Esophagus (tissue), 2 donors: ENCODE data around the gene HECTD4. TPM values are rescaled to one million over a fixed set of nuclear protein-coding genes. Genes with fewer than 3 reads are reported as not detected.

Experiments
- H3K27ac ChIP-seq, 2 donors: one replicate each; pipeline ENCODE4 v1.5.1; 2013; ENCODE audit warnings: low read depth in 2 of 2, mild to moderate bottlenecking in 2 of 2, inconsistent platforms in 1 of 2, low read length in 1 of 2, moderate library complexity in 1 of 2
- H3K27me3 ChIP-seq, 2 donors: one replicate each; pipeline ENCODE4 v1.6.1; 2013; ENCODE audit warnings: low read length in 2 of 2, control low read depth in 1 of 2, mild to moderate bottlenecking in 1 of 2; ENCODE audit not compliant: insufficient read depth in 2 of 2, control insufficient read depth in 1 of 2
- H3K36me3 ChIP-seq, 2 donors: one replicate each; pipeline ENCODE4 v1.6.1; 2013; ENCODE audit warnings: low read length in 1 of 2; ENCODE audit not compliant: control insufficient read depth in 2 of 2, insufficient read depth in 2 of 2
- H3K4me1 ChIP-seq, 2 donors: one replicate each; pipeline ENCODE4 v1.6.1; 2013; ENCODE audit warnings: low read length in 1 of 2; ENCODE audit not compliant: control insufficient read depth in 2 of 2, insufficient read depth in 2 of 2
- H3K4me3 ChIP-seq, 2 donors: one replicate each; pipeline ENCODE4 v1.5.1; 2013; ENCODE audit warnings: low read length in 2 of 2, mild to moderate bottlenecking in 2 of 2, low read depth in 1 of 2, moderate library complexity in 1 of 2
- H3K9me3 ChIP-seq, 2 donors: one replicate each; pipeline ENCODE4 v1.6.1; 2013; ENCODE audit warnings: mild to moderate bottlenecking in 2 of 2, low read depth in 1 of 2, low read length in 1 of 2, moderate library complexity in 1 of 2; ENCODE audit not compliant: control insufficient read depth in 2 of 2, insufficient read depth in 1 of 2
- WGBS, 2 donors: extraction: QIAGEN DNeasy Blood & Tissue Kit; methylation state at CpG; one replicate each; pipeline ENCODE4 v1.1.7; 2013; 5-methylcytosine and 5-hydroxymethylcytosine counted together
- polyA plus RNA-seq, 2 donors: library from polyadenylated mRNA; stranded (reverse); fragments of 200-250 nt; gene quantifications; one replicate each; pipeline ENCODE4 v1.2.3, GENCODE V29; 2013
- donor health status: healthy with polysubstance abuse.
- donor health status: Bipolar disorder and iron deficiency.

HECTD4 gene
- polyA plus RNA-seq, 2 donors, result 10.7 to 29.0 TPM

GRCh38 chr12:112309797-112310196 lies 72.4 kb downstream of the HECTD4 start:
- WGBS, 2 donors, result 55 to 64% methylated on average over 2 of the region's 2 CpGs
- peaks cover 0 to 11% of the 10 kb centered on the region in 2 donors for H3K36me3 ChIP-seq
- no peaks in the 10 kb centered on the region for H3K27me3 ChIP-seq
- H3K4me1 ChIP-seq, result no peaks in the 10 kb centered on the region
- no peak overlapping the region for H3K27ac ChIP-seq
- no peak overlapping the region for H3K4me3 ChIP-seq
- H3K9me3 ChIP-seq, result no peaks in the 10 kb centered on the region

GRCh38 chr12:112308652-112309051 lies 73.6 kb downstream of the HECTD4 start:
- Histone ChIP-seq H3K4me1 (no peaks in the 10 kb centered on the region), H3K27ac (no peak overlapping the region), H3K4me3 (no peak overlapping the region), H3K36me3 (peaks cover 0 to 13% of the 10 kb centered on the region in 2 donors), H3K27me3 (no peaks in the 10 kb centered on the region), H3K9me3 (no peaks in the 10 kb centered on the region)
- 50 to 71% methylated on average over 6 of the region's 6 CpGs for WGBS, 2 donors

GRCh38 chr12:112308161-112308560 lies 74.1 kb downstream of the HECTD4 start:
- Histone ChIP-seq H3K9me3 (no peaks in the 10 kb centered on the region), H3K27ac (no peak overlapping the region), H3K27me3 (no peaks in the 10 kb centered on the region), H3K4me1 (no peaks in the 10 kb centered on the region), H3K4me3 (no peak overlapping the region), H3K36me3 (peaks cover 0 to 13% of the 10 kb centered on the region in 2 donors)
- WGBS, 2 donors, result 83 to 92% methylated on average over 1 of the region's 1 CpG

GRCh38 chr12:112307317-112308011 lies 74.8 kb downstream of the HECTD4 start:
- WGBS, 2 donors, result 50 to 57% methylated on average over 2 of the region's 2 CpGs
- no peak overlapping the region for H3K4me3 ChIP-seq
- H3K36me3 ChIP-seq, result peaks cover 0 to 13% of the 10 kb centered on the region in 2 donors
- H3K9me3 ChIP-seq, result no peaks in the 10 kb centered on the region
- no peaks in the 10 kb centered on the region for H3K4me1 ChIP-seq
- no peak overlapping the region for H3K27ac ChIP-seq
- no peaks in the 10 kb centered on the region for H3K27me3 ChIP-seq

GRCh38 chr12:112305951-112306350 lies 76.3 kb downstream of the HECTD4 start:
- no peaks in the 10 kb centered on the region for H3K4me1 ChIP-seq
- H3K27me3 ChIP-seq, result no peaks in the 10 kb centered on the region
- no peaks in the 10 kb centered on the region for H3K9me3 ChIP-seq
- H3K36me3 ChIP-seq, result peaks cover 0 to 14% of the 10 kb centered on the region in 2 donors
- H3K4me3 ChIP-seq, result no peak overlapping the region
- WGBS, 2 donors, result 79 to 88% methylated on average over 3 of the region's 3 CpGs
- no peak overlapping the region for H3K27ac ChIP-seq

GRCh38 chr12:112304436-112304835 lies 77.8 kb downstream of the HECTD4 start:
- H3K27me3 ChIP-seq, result no peaks in the 10 kb centered on the region
- WGBS, 2 donors, result 82 to 84% methylated on average over 4 of the region's 4 CpGs
- no peaks in the 10 kb centered on the region for H3K9me3 ChIP-seq
- no peak overlapping the region for H3K4me3 ChIP-seq
- H3K36me3 ChIP-seq, result peaks cover 0 to 14% of the 10 kb centered on the region in 2 donors
- H3K4me1 ChIP-seq, result no peaks in the 10 kb centered on the region
- H3K27ac ChIP-seq, result no peak overlapping the region

GRCh38 chr12:112303799-112304198 lies 78.4 kb downstream of the HECTD4 start:
- Histone ChIP-seq H3K27ac (no peak overlapping the region), H3K4me1 (no peaks in the 10 kb centered on the region), H3K9me3 (no peaks in the 10 kb centered on the region), H3K4me3 (no peak overlapping the region), H3K36me3 (peaks cover 0 to 14% of the 10 kb centered on the region in 2 donors), H3K27me3 (no peaks in the 10 kb centered on the region)
- 88 to 94% methylated on average over 2 of the region's 2 CpGs for WGBS, 2 donors

GRCh38 chr12:112303004-112303403 lies 79.2 kb downstream of the HECTD4 start:
- H3K4me3 ChIP-seq, result no peak overlapping the region
- no peaks in the 10 kb centered on the region for H3K4me1 ChIP-seq
- WGBS, 2 donors, result 28 to 32% methylated on average over 3 of the region's 3 CpGs
- H3K27ac ChIP-seq, result no peak overlapping the region
- H3K27me3 ChIP-seq, result no peaks in the 10 kb centered on the region
- peaks cover 2 to 14% of the 10 kb centered on the region in 2 donors for H3K36me3 ChIP-seq
- H3K9me3 ChIP-seq, result no peaks in the 10 kb centered on the region

- H3K9me3 ChIP-seq, result no peaks in the 10 kb centered on the region
- H3K36me3 ChIP-seq, result peaks cover 13 to 21% of the 10 kb centered on the region in 2 donors
- H3K27ac ChIP-seq, result no peak overlapping the region
- H3K4me1 ChIP-seq, result no peaks in the 10 kb centered on the region
- no peaks in the 10 kb centered on the region for H3K27me3 ChIP-seq
- no peak overlapping the region for H3K4me3 ChIP-seq
- 74 to 75% methylated on average over 3 of the region's 3 CpGs for WGBS, 2 donors
Measured at GRCh38 chr12:112299704-112300103, 82.5 kb downstream of the HECTD4 start.

GRCh38 chr12:112297188-112297587 lies 85.0 kb downstream of the HECTD4 start:
- Histone ChIP-seq H3K27ac (no peak overlapping the region), H3K9me3 (no peaks in the 10 kb centered on the region), H3K4me1 (no peaks in the 10 kb centered on the region), H3K27me3 (no peaks in the 10 kb centered on the region), H3K4me3 (no peak overlapping the region), H3K36me3 (peaks cover 13 to 19% of the 10 kb centered on the region in 2 donors)
